K562 (cell line): ENCODE measurements around the gene TOM1L2. TPM values are rescaled to one million over a fixed set of nuclear protein-coding genes. Genes with fewer than 3 reads are reported as not detected.
A peak's percentile ranks its signal among the peaks of the same experiment; 100 is the strongest.

Experiments
- FOXA1 ChIP-seq: fragments of 450-650 bp; IDR thresholded peaks from 2 replicates; pipeline ENCODE4 v1.6.1; 2016; ENCODE audit warnings: mild to moderate bottlenecking, borderline replicate concordance
- HIVEP1 ChIP-seq: fragments of 250-450 bp; sonication (Bioruptor Pico); IDR thresholded peaks from 2 replicates; pipeline ENCODE4 v1.4.0; 2020; ENCODE audit warnings: mild to moderate bottlenecking
- KLF1 ChIP-seq: fragments of 450-650 bp; IDR thresholded peaks from 2 replicates; pipeline ENCODE4 v1.6.1; 2016; ENCODE audit warnings: missing genetic modification characterization, missing compliant biosample characterization
- MGA ChIP-seq: fragments of 450-650 bp; IDR thresholded peaks from 2 replicates; pipeline ENCODE4 v1.6.1; 2016; ENCODE audit warnings: mild to moderate bottlenecking, moderate library complexity
- RAD51 ChIP-seq: fragments of 450-650 bp; IDR thresholded peaks from 2 replicates; pipeline ENCODE4 v1.7.1; 2016; ENCODE audit warnings: low read depth, mild to moderate bottlenecking, borderline replicate concordance
- RBM22 ChIP-seq: fragments of 200-400 bp; formaldehyde crosslinking; IDR thresholded peaks from 2 replicates; pipeline ENCODE4 v1.6.1; 2018; ENCODE audit warnings: low read length, low read depth; ENCODE audit not compliant: poor library complexity, severe bottlenecking
- ZNF75A ChIP-seq: fragments of 450-650 bp; formaldehyde crosslinking; IDR thresholded peaks from 2 replicates; pipeline ENCODE4 v1.4.0; 2020; ENCODE audit warnings: mild to moderate bottlenecking
- polyA plus RNA-seq, 8 experiments: library from polyadenylated mRNA; depleted of rRNA in 4 of 8; stranded (reverse) in 5 of 8; unstranded in 3 of 8; fragments of >200 nt; fragmentation: Nextera tagmentation in 2 of 8; fragmentation: Illumina TruSeq in 1 of 8; extraction: Ambion mirVana in 2 of 8; extraction: Trizol in 1 of 8; gene quantifications; 2 replicates each; pipeline versions ENCODE4 v1.2.1 to v1.2.3, GENCODE V29; 2011 to 2014; ENCODE audit warnings: inconsistent platforms in 1 of 8, missing spikeins in 1 of 8
- total RNA-seq, 7 experiments: library from RNA; depleted of rRNA in 6 of 7; stranded (reverse); fragments of >200 nt in 6 of 7; fragmentation: Illumina TruSeq in 2 of 7; extraction: Trizol in 2 of 7; gene quantifications; 2 replicates each; pipeline versions ENCODE4 v1.2.1 to v1.2.3, GENCODE V29; 2011 to 2021; ENCODE audit warnings: low replicate concordance in 1 of 7
- TF ChIP-seq, protein P1 (sequence below): sonication (generic); formaldehyde crosslinking; IDR thresholded peaks from 2 replicates; pipeline ENCODE4 v1.9.0; 2022; ENCODE audit warnings: mild to moderate bottlenecking, missing genetic modification reagents
- TF ChIP-seq, protein P2 (sequence below), 3 experiments: fragments of 200-800 bp in 1 of 3; fragments of 250-450 bp in 1 of 3; fragments of 450-650 bp in 1 of 3; sonication (Bioruptor Pico) in 1 of 3; sonication (Bioruptor generic) in 1 of 3; formaldehyde crosslinking in 1 of 3; IDR thresholded peaks; 2 replicates each; pipeline versions ENCODE4 v1.6.1 to v1.8.0; 2016 to 2022; ENCODE audit warnings: mild to moderate bottlenecking in 2 of 3, missing genetic modification characterization in 2 of 3, missing compliant biosample characterization in 1 of 3, moderate library complexity in 1 of 3

Gene TOM1L2
- total and polyA plus RNA-seq, 9 of the 15 experiments (the other 6 are each of a cell fraction or from before 2014, with no cell fraction given), result 0.07 to 6.0 (median 2.5) TPM

GRCh38 chr17:17972126-17972951 lies at the start of gene TOM1L2, which contains the start of gene DRC3 (continued):
- TF ChIP-seq MGA, result peak; percentile 75
- no peak for TF ChIP-seq RBM22
- no peak for TF ChIP-seq ZNF75A
- TF ChIP-seq KLF1 (tag), result no peak
- peak; percentile 100 for TF ChIP-seq RAD51
- TF ChIP-seq, protein P1, sequence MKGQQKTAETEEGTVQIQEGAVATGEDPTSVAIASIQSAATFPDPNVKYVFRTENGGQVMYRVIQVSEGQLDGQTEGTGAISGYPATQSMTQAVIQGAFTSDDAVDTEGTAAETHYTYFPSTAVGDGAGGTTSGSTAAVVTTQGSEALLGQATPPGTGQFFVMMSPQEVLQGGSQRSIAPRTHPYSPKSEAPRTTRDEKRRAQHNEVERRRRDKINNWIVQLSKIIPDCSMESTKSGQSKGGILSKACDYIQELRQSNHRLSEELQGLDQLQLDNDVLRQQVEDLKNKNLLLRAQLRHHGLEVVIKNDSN (CRISPR knock-in tag), result peak; percentile 91
- TF ChIP-seq, protein P2, sequence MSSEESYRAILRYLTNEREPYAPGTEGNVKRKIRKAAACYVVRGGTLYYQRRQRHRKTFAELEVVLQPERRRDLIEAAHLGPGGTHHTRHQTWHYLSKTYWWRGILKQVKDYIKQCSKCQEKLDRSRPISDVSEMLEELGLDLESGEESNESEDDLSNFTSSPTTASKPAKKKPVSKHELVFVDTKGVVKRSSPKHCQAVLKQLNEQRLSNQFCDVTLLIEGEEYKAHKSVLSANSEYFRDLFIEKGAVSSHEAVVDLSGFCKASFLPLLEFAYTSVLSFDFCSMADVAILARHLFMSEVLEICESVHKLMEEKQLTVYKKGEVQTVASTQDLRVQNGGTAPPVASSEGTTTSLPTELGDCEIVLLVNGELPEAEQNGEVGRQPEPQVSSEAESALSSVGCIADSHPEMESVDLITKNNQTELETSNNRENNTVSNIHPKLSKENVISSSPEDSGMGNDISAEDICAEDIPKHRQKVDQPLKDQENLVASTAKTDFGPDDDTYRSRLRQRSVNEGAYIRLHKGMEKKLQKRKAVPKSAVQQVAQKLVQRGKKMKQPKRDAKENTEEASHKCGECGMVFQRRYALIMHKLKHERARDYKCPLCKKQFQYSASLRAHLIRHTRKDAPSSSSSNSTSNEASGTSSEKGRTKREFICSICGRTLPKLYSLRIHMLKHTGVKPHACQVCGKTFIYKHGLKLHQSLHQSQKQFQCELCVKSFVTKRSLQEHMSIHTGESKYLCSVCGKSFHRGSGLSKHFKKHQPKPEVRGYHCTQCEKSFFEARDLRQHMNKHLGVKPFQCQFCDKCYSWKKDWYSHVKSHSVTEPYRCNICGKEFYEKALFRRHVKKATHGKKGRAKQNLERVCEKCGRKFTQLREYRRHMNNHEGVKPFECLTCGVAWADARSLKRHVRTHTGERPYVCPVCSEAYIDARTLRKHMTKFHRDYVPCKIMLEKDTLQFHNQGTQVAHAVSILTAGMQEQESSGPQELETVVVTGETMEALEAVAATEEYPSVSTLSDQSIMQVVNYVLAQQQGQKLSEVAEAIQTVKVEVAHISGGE (CRISPR knock-in tag; IDR thresholded peaks at IDR 0.05), result peak in 1 of 3 experiments; percentile 56; a peak in 1 of 6 replicates
- no peak for TF ChIP-seq HIVEP1 (CRISPR knock-in tag)
- no peak for TF ChIP-seq FOXA1
